Type B pancreatic cell (in vitro differentiated cells): ENCODE results near the gene NCOR1. TPM values are rescaled to one million over a fixed set of nuclear protein-coding genes. Genes with fewer than 3 reads are reported as not detected.

ENCODE experiments used
- DNase-seq: peaks from one replicate; pipeline ENCODE4 v3.0.0; 2021; ENCODE audit warnings: mixed read lengths; ENCODE audit not compliant: unreplicated experiment; ENCODE audit errors: extremely low spot score
- H3K27ac Mint-ChIP-seq: 2 replicates; pipeline ENCODE4 v1.8.0; 2021; ENCODE audit warnings: mild to moderate bottlenecking, mixed read lengths
- H3K27me3 Mint-ChIP-seq: 2 replicates; pipeline ENCODE4 v1.8.0; 2021; ENCODE audit warnings: mixed read lengths
- H3K36me3 Mint-ChIP-seq: 2 replicates; pipeline ENCODE4 v1.8.0; 2021; ENCODE audit warnings: mixed read lengths
- H3K4me1 Mint-ChIP-seq: one replicate; pipeline ENCODE4 v1.8.0; 2021; ENCODE audit warnings: mixed read lengths; ENCODE audit not compliant: unreplicated experiment
- H3K4me3 Mint-ChIP-seq: 2 replicates; pipeline ENCODE4 v1.8.0; 2021; ENCODE audit warnings: mild to moderate bottlenecking, mixed read lengths
- H3K9me3 Mint-ChIP-seq: 2 replicates; pipeline ENCODE4 v1.8.0; 2021; ENCODE audit warnings: mixed read lengths
- long read RNA-seq: library from polyadenylated mRNA; unstranded; transcript quantifications from one replicate; pipeline ENCODE4 v2.0.0, GENCODE V29; 2020
- total RNA-seq: library from RNA; stranded (reverse); gene quantifications from 2 replicates; pipeline ENCODE4 v1.2.1, GENCODE V29; 2021; ENCODE audit warnings: low replicate concordance
- TF ChIP-seq, protein P1 (sequence below): fragments of 200-600 bp; sonication (generic); conservative IDR thresholded peaks from 2 replicates; pipeline ENCODE4 v1.5.0; 2021; ENCODE audit warnings: antibody characterized with exemption, mild to moderate bottlenecking

The NCOR1 gene
- 122 and 133 TPM in 2 replicates for total RNA-seq
- long read RNA-seq, transcript NCOR1-221 (16 exons, 1,877 nt): major isoform, 59 of 480 reads
- long read RNA-seq, transcript NCOR1-209 (17 exons, 1,969 nt): minor isoform, 13 of 480 reads
- long read RNA-seq, transcript NCOR1-206 (15 exons, 1,883 nt): minor isoform, 38 of 480 reads
- long read RNA-seq, partial matches to known transcripts: 220 of 480 reads
- long read RNA-seq, other reads (novel, unspliced or antisense): 143 of 480 reads

DNA sequence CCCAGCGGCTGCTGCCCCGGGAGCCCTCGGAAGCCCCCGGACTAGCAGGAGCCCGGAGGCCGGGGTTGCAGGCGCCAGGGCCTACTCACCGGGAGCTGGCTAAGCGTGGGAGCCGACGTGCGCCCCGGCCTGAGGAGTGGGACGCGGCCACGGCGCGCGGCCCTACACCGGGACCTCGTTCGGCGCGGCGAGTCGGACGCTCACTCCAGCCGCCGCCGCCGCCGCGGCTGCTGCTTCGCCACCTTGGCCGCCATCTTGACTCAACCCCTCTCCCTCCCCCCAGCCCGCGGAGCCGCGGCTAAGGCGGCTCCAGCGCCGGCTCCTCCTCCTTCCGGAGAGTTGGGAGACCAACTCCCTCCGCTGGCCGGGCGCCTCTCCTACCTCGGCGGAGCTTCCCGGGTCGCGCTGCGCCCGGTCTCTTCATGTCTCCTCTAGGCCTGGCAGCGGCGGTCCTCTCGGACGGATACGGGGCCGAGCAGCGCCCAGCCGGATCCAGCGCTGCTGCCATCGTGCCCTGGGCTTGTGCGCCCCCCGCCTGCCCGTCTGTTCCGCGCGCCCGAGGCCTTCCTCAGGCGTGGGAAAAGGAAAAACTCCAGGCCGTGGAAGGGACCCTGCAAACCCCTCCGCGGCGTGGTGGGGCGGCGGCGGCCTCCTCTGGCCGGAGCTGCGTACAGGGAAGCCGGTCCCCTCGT, at the start of gene NCOR1:
NCOR1 (minus strand) TSS at position 262 of the 692 bp plus-strand sequence. CDS start 20,965 bp downstream, outside the sequence.
- Mint-ChIP-seq H3K4me3 (peak within 1 kb of the TSS; percentile 97), H3K4me1 (peaks cover 26% of the 10 kb centered on the region), H3K9me3 (no peaks in the 10 kb centered on the region), H3K27me3 (peaks cover 2% of the 10 kb centered on the region), H3K27ac (peak within 1 kb of the TSS; percentile 93), H3K36me3 (peaks cover 4% of the 10 kb centered on the region)
- TF ChIP-seq, protein P1, sequence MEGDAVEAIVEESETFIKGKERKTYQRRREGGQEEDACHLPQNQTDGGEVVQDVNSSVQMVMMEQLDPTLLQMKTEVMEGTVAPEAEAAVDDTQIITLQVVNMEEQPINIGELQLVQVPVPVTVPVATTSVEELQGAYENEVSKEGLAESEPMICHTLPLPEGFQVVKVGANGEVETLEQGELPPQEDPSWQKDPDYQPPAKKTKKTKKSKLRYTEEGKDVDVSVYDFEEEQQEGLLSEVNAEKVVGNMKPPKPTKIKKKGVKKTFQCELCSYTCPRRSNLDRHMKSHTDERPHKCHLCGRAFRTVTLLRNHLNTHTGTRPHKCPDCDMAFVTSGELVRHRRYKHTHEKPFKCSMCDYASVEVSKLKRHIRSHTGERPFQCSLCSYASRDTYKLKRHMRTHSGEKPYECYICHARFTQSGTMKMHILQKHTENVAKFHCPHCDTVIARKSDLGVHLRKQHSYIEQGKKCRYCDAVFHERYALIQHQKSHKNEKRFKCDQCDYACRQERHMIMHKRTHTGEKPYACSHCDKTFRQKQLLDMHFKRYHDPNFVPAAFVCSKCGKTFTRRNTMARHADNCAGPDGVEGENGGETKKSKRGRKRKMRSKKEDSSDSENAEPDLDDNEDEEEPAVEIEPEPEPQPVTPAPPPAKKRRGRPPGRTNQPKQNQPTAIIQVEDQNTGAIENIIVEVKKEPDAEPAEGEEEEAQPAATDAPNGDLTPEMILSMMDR: peak; percentile 39
- DNase-seq: peak; percentile 94

DNA sequence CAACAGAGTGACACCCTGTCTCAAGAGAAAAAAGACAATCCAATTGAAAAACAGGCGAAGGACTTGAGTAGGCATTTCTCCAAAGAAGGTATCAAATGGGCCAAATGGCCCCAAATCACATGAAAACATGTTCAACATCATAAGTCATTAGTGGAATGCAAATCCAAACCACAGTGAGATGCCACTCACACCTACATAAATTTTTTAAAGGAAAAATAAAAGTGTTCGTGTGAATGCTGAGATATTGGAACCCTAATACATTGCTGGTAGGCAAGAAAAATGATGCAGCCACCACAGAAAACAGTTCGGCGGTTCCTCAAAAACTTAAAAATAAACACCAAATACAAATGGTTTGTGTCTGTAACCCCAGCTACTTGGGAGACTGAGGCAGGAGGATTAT, 46.9 kb upstream of the NCOR1 start:
- TF ChIP-seq, protein P1: no peak
- Mint-ChIP-seq H3K27ac (no peak overlapping the region), H3K4me3 (no peak overlapping the region), H3K36me3 (peaks cover 13% of the 10 kb centered on the region), H3K27me3 (no peaks in the 10 kb centered on the region), H3K4me1 (no peaks in the 10 kb centered on the region), H3K9me3 (no peaks in the 10 kb centered on the region)
- no peak for DNase-seq

DNA sequence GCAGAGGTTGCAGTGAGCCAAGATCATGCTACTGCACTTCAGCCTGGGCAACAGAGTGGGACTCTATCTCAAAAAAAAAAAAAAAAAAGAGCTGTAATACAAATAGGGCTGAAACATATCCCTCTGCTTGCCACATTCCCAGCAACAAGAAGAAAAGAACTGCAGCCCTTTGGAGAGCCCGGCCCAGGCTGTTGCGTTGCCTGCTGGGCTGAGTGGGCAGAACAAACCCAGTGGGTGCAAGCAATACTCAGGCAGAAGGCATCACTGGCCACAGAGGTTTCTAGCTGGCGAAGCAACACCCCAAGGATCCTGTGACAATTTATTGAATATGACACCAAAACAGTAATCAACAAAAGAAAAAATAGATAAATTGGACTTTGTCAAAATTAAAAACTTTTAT, 45.7 kb upstream of the NCOR1 start:
- TF ChIP-seq, protein P1: no peak
- H3K27ac Mint-ChIP-seq: no peak overlapping the region

DNA sequence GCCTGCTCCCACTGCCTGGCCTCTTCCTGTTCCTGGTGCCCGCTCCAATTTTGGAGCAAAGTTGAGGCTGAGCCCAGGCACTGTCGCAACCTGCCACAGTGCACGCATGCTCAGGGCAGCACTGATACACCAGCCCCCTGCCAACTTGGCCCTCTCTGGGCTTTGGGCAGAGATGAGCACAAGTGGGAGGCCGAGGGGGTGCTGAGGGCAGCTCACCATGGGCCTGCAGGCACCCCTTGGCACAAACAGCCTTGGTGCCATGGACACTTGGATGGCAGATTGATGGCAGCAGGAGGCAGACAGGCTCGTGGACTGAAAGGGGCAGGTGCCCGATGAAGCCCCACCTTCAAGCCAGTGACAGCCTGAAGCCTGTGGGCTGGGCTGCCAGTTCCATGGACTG, 44.6 kb upstream of the NCOR1 start:
- Mint-ChIP-seq H3K27ac (no peak overlapping the region), H3K4me3 (no peak overlapping the region)

More for the DNA sequence above, 45.7 kb upstream of the NCOR1 start:
- Mint-ChIP-seq H3K36me3 (peaks cover 8% of the 10 kb centered on the region), H3K4me3 (no peak overlapping the region), H3K4me1 (no peaks in the 10 kb centered on the region), H3K9me3 (no peaks in the 10 kb centered on the region), H3K27me3 (no peaks in the 10 kb centered on the region)
- DNase-seq: no peak

DNA sequence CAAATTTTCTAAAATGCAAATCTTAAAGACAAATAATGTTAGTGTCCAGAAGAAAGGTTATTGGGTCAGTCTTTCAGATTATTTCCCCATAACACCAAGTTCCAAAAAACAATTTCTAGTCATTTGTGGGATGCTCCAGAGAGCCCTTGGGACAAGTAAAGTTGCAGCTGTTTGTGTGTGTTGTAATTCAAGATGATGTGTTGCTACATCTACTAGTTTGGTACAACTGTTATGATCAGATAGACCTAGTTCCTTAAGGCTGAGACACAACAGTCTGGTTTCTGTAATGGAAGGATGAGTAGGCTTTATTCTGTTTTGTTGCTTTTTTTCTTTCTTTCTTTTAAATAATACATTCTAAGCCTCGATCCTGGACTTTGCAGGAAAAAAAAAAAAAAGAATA, 43.6 kb upstream of the NCOR1 start:
- no peaks in the 10 kb centered on the region for H3K9me3 Mint-ChIP-seq
- DNase-seq: no peak
- peaks cover 10% of the 10 kb centered on the region for H3K4me1 Mint-ChIP-seq
- peaks cover 9% of the 10 kb centered on the region for H3K36me3 Mint-ChIP-seq
- TF ChIP-seq, protein P1: no peak
- H3K4me3 Mint-ChIP-seq: no peak overlapping the region
- H3K27me3 Mint-ChIP-seq: no peaks in the 10 kb centered on the region
- no peak overlapping the region for H3K27ac Mint-ChIP-seq

More for the DNA sequence above, 44.6 kb upstream of the NCOR1 start:
- Mint-ChIP-seq H3K36me3 (peaks cover 8% of the 10 kb centered on the region), H3K27me3 (no peaks in the 10 kb centered on the region), H3K4me1 (peaks cover 10% of the 10 kb centered on the region), H3K9me3 (no peaks in the 10 kb centered on the region)
- TF ChIP-seq, protein P1: no peak
- no peak for DNase-seq
